Vagina (tissue), 2 donors: ENCODE measurements around the gene GNL2. TPM values are rescaled to one million over a fixed set of nuclear protein-coding genes. Genes with fewer than 3 reads are reported as not detected.
"Not testable (repeated sequence)": the region's sequence is repeated elsewhere in the genome, so short reads cannot be mapped to it uniquely, and the experiment has no call there.

Source experiments
- DNase-seq, 2 donors: peaks; one replicate each; pipeline ENCODE4 v3.0.0-alpha.2; 2017; ENCODE audit errors: extremely low spot score in 2 of 2
- H3K27ac ChIP-seq: fragments of 200-600 bp; sonication (generic); one replicate; pipeline ENCODE4 v1.5.1; 2019
- H3K27me3 ChIP-seq: fragments of 200-600 bp; sonication (generic); one replicate; pipeline ENCODE4 v1.5.1; 2019
- H3K36me3 ChIP-seq, 2 donors: fragments of 200-600 bp; sonication (generic); one replicate each; pipeline ENCODE4 v1.5.1; 2017 to 2019
- H3K4me1 ChIP-seq: fragments of 200-600 bp; sonication (generic); one replicate; pipeline ENCODE4 v1.5.1; 2019
- H3K4me3 ChIP-seq, 2 donors: fragments of 200-600 bp; sonication (generic); 1 replicate in 1 of 2; 2 replicates in 1 of 2; pipeline ENCODE4 v1.5.1; 2016 to 2019
- H3K9me3 ChIP-seq: fragments of 200-600 bp; sonication (generic); one replicate; pipeline ENCODE4 v1.5.1; 2019
- POLR2A ChIP-seq, 2 donors: fragments of 450-650 bp; IDR thresholded peaks; one replicate each; pipeline ENCODE4 v1.6.1; 2017; ENCODE audit warnings: antibody characterized with exemption in 2 of 2, mild to moderate bottlenecking in 2 of 2, moderate library complexity in 2 of 2
- POLR2AphosphoS5 ChIP-seq, 2 donors: sonication (generic); formaldehyde crosslinking; IDR thresholded peaks; one replicate each; pipeline ENCODE4 v1.9.0; 2017; ENCODE audit warnings: antibody characterized with exemption in 2 of 2, mild to moderate bottlenecking in 2 of 2, low read depth in 1 of 2; ENCODE audit not compliant: insufficient read depth in 1 of 2
- intact Hi-C: fragments of 100-400 bp; cut with DNase I; formaldehyde crosslinking; loops from one replicate; pipeline ENCODE4 v1.15.1; 2023
- total RNA-seq: library from RNA; depleted of rRNA; stranded (reverse); fragments of >200 nt; gene quantifications from one replicate; pipeline ENCODE4 v1.2.3, GENCODE V29; 2016
- TF ChIP-seq, protein P1 (sequence below), 3 experiments: fragments of 450-650 bp in 2 of 3; fragments of 200-600 bp in 1 of 3; sonication (generic) in 1 of 3; IDR thresholded peaks; one replicate each; pipeline ENCODE4 v1.5.1; 2017 to 2019; ENCODE audit warnings: antibody characterized with exemption in 3 of 3, mild to moderate bottlenecking in 2 of 3, moderate library complexity in 2 of 3

GNL2 gene
- total RNA-seq, 1 donor from 2014 or later: 62.1 TPM

DNA sequence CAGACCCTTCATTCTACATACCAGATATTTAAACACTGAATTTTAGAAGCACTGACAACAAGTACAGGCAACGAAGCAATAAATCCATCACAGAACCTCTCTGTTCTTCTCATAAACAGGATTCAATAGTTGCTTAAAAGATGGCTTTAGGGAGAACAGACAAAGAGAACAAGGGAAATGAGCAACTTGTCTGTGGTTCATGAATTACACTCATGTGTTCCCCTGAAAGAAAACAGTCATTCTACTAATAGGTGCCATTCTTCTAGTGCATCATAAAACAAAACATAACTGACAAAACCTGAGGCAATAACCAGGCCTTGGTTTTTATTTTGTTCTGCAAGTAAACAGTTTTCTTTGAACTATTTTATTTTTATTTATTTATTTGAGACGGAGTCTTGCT, 6.8 kb downstream of the GNL2 start:
- TF ChIP-seq, protein P1, sequence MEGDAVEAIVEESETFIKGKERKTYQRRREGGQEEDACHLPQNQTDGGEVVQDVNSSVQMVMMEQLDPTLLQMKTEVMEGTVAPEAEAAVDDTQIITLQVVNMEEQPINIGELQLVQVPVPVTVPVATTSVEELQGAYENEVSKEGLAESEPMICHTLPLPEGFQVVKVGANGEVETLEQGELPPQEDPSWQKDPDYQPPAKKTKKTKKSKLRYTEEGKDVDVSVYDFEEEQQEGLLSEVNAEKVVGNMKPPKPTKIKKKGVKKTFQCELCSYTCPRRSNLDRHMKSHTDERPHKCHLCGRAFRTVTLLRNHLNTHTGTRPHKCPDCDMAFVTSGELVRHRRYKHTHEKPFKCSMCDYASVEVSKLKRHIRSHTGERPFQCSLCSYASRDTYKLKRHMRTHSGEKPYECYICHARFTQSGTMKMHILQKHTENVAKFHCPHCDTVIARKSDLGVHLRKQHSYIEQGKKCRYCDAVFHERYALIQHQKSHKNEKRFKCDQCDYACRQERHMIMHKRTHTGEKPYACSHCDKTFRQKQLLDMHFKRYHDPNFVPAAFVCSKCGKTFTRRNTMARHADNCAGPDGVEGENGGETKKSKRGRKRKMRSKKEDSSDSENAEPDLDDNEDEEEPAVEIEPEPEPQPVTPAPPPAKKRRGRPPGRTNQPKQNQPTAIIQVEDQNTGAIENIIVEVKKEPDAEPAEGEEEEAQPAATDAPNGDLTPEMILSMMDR (IDR thresholded peaks at IDR 0.05): no peak
- TF ChIP-seq POLR2AphosphoS5 (IDR thresholded peaks at IDR 0.05; ENCODE audit: insufficient read depth in 1 of 2, low read depth in 1 of 2) (no peak), POLR2A (IDR thresholded peaks at IDR 0.05) (no peak)
- Histone ChIP-seq H3K27me3 (no peaks in the 10 kb centered on the region), H3K4me3 (no peak overlapping the region), H3K27ac (no peak overlapping the region), H3K9me3 (no peaks in the 10 kb centered on the region), H3K36me3 (peaks cover 0 to 83% of the 10 kb centered on the region in 2 donors), H3K4me1 (peaks cover 4% of the 10 kb centered on the region)
- no peak for DNase-seq
- intact Hi-C loops: no loop called here

DNA sequence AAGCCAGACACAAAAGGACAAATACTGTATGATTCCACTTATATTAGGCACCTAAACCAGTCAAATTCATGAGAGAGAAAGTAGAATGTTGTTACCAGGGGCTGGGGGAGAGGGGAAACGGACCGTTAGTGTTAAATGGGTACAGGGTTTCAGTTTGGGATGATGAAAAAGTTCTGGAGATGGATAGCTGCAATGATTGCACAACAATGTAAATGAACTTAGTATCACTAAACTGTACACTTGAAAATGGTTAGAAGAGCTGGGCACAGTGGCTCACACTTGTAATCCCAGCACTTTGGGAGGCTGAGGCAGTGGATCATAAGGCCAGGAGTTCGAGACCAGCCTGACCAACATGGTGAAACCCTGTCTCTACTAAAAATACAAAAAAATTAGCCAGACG, 11.2 kb downstream of the GNL2 start:
- H3K4me3 ChIP-seq, H3K9me3 ChIP-seq, DNase-seq, H3K27ac ChIP-seq, H3K4me1 ChIP-seq, intact Hi-C loops, H3K27me3 ChIP-seq: not testable (repeated sequence)
- peaks cover 0 to 78% of the 10 kb centered on the region in 2 donors for H3K36me3 ChIP-seq

DNA sequence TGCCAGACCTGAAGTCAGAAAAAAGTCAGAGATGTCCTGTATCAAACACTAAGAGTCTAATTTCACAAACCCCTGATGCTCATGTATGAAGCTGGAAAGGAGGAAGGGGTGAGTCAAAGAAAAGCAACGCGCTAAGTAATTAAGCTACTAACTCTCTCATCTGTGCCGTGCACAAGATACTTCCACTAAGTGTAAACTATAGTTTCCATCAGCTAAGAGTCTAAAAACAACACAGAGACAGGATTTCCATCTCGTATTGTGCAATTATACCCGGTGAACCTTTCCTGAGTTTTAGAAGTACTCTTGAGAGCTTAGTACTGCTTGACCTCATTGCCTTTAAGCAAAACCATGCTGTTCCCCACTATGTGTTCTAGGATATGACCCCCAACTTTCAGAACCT, 20.0 kb downstream of the GNL2 start:
- no peak for DNase-seq
- Histone ChIP-seq H3K4me3 (no peak overlapping the region), H3K27ac (no peak overlapping the region), H3K4me1 (no peaks in the 10 kb centered on the region), H3K27me3 (no peaks in the 10 kb centered on the region), H3K9me3 (no peaks in the 10 kb centered on the region), H3K36me3 (peaks cover 0 to 70% of the 10 kb centered on the region in 2 donors)
- intact Hi-C loops: no loop called here
- TF ChIP-seq, protein P1 (IDR thresholded peaks at IDR 0.05): no peak
- TF ChIP-seq POLR2A (IDR thresholded peaks at IDR 0.05): no peak
- TF ChIP-seq POLR2AphosphoS5 (IDR thresholded peaks at IDR 0.05; ENCODE audit: insufficient read depth in 1 of 2, low read depth in 1 of 2): no peak

DNA sequence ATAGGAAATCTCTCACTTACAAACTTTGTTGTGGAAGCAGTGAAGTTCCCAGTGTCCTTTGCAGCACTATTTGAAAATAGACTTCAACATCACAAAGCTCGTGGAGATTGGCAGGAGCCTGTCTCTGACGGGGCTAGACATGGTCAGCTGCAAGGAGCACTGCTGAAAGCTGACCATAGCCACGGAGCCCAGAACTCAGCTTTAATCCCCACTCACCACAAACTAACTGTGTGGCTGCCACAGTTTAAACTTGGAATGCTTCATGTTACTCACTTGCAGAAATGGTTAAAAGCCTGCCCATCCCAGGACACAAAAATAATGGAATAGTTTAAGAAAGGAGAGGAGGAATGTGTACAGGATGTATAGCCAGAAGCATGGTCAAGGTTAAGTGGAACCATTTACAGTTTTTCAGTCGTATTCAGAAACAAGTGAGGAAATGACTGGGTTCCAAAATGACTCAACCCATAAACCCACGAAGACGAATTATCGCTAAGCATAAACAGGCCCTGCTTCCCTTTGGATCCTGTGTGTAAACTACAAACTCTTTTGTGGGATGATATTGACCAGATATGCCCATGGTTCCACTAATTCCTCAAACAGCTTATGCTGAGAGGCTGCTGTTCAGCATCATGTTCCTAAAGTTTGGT, 20.8 kb downstream of the GNL2 start:
- Histone ChIP-seq H3K4me3 (no peak overlapping the region), H3K27ac (no peak overlapping the region), H3K4me1 (no peaks in the 10 kb centered on the region), H3K27me3 (no peaks in the 10 kb centered on the region), H3K9me3 (no peaks in the 10 kb centered on the region), H3K36me3 (peaks cover 0 to 77% of the 10 kb centered on the region in 2 donors)
- intact Hi-C loops: no loop called here
- TF ChIP-seq POLR2A (IDR thresholded peaks at IDR 0.05): no peak
- no peak for TF ChIP-seq POLR2AphosphoS5 (IDR thresholded peaks at IDR 0.05; ENCODE audit: insufficient read depth in 1 of 2, low read depth in 1 of 2)
- TF ChIP-seq, protein P1 (IDR thresholded peaks at IDR 0.05): no peak
- no peak for DNase-seq

DNA sequence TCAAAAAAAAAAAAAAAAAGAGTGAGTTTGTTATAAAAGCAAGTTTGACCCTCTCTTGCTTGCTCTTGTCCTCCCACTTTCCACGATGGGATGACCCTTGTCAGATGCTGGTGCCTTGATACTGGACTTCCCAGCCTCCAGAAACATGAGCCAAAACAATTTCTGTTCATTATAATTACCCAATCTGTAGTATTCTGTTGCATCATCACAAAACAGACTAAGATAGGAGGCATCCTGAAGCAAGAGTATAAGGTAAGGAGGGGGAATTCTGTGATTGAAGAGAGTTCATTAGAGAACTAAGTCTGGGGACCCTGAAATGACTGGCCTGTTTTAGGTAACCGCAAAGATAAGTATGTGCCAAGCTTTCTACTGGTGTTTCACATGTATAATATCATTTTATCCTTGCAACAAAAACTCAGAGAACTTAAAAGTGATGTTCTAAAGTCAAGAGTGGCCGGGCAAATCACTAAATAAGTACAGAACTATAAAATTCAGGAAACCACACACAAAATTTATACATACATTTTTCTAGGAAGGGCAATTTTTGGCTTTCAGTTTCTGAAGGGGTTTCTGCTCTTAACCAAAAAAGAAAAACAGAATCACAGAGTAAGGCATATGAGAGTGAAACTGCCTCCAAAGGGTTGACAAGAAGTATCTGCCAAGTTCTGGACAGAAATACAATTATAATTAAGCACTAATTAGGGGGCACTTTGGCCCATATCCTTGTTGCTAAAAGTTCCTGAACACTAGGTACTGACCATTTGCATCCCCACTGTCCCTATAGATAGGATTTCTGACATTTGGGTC, 25.0 kb downstream of the GNL2 start:
- no peak overlapping the region for H3K4me3 ChIP-seq
- no peaks in the 10 kb centered on the region for H3K9me3 ChIP-seq
- DNase-seq: no peak
- TF ChIP-seq, protein P1 (IDR thresholded peaks at IDR 0.05): no peak
- no peak for TF ChIP-seq POLR2A (IDR thresholded peaks at IDR 0.05)
- TF ChIP-seq POLR2AphosphoS5 (IDR thresholded peaks at IDR 0.05; ENCODE audit: insufficient read depth in 1 of 2, low read depth in 1 of 2): no peak
- H3K27ac ChIP-seq: no peak overlapping the region
- H3K27me3 ChIP-seq: no peaks in the 10 kb centered on the region
- intact Hi-C loops: no loop called here
- H3K36me3 ChIP-seq: peaks cover 0 to 86% of the 10 kb centered on the region in 2 donors
- no peaks in the 10 kb centered on the region for H3K4me1 ChIP-seq
